Esophagus squamous epithelium (tissue), 4 donors: ENCODE data around the gene MAD1L1.

Experiments used
- POLR2A ChIP-seq, 4 donors: fragments of 450-650 bp; IDR thresholded peaks; one replicate each; pipeline ENCODE4 v1.6.1; 2017; ENCODE audit warnings: antibody characterized with exemption in 4 of 4, mild to moderate bottlenecking in 4 of 4, moderate library complexity in 3 of 4
- TF ChIP-seq, protein P1 (sequence below), 6 experiments: fragments of 450-650 bp in 4 of 6; fragments of 200-600 bp in 2 of 6; sonication (generic) in 2 of 6; IDR thresholded peaks; one replicate each; pipeline ENCODE4 v1.5.1; 2016 to 2019; ENCODE audit warnings: antibody characterized with exemption in 6 of 6, mild to moderate bottlenecking in 4 of 6, moderate library complexity in 4 of 6

- no peak for TF ChIP-seq POLR2A (IDR thresholded peaks at IDR 0.05)
- TF ChIP-seq, protein P1, sequence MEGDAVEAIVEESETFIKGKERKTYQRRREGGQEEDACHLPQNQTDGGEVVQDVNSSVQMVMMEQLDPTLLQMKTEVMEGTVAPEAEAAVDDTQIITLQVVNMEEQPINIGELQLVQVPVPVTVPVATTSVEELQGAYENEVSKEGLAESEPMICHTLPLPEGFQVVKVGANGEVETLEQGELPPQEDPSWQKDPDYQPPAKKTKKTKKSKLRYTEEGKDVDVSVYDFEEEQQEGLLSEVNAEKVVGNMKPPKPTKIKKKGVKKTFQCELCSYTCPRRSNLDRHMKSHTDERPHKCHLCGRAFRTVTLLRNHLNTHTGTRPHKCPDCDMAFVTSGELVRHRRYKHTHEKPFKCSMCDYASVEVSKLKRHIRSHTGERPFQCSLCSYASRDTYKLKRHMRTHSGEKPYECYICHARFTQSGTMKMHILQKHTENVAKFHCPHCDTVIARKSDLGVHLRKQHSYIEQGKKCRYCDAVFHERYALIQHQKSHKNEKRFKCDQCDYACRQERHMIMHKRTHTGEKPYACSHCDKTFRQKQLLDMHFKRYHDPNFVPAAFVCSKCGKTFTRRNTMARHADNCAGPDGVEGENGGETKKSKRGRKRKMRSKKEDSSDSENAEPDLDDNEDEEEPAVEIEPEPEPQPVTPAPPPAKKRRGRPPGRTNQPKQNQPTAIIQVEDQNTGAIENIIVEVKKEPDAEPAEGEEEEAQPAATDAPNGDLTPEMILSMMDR (IDR thresholded peaks at IDR 0.05) = no peak
Measured at GRCh38 chr7:2084331-2084730, 148.4 kb downstream of the MAD1L1 start.
